NB4 (cell line): Measurements from ENCODE around the gene ENKUR.

Experiments used
- DNase-seq: peaks from one replicate; pipeline ENCODE4 v3.0.0; 2010; ENCODE audit warnings: low read depth
- H3K4me3 ChIP-seq: one replicate; pipeline ENCODE4 v1.5.1; 2011; ENCODE audit warnings: mild to moderate bottlenecking, low read depth, low read length, moderate library complexity
- MYC ChIP-seq: IDR thresholded peaks from 2 replicates; pipeline ENCODE4 v1.6.1; 2011; ENCODE audit warnings: low read depth, low read length
- POLR2A ChIP-seq: IDR thresholded peaks from 2 replicates; pipeline ENCODE4 v1.6.1; 2011; ENCODE audit warnings: mild to moderate bottlenecking; ENCODE audit not compliant: insufficient read length; ENCODE audit errors: extremely low read depth
- TF ChIP-seq, protein P1 (sequence below): IDR thresholded peaks from one replicate; pipeline ENCODE4 v1.5.1; 2012; ENCODE audit warnings: low read depth, low read length
- TF ChIP-seq, protein P2 (sequence below): IDR thresholded peaks from 2 replicates; pipeline ENCODE4 v1.6.1; 2011; ENCODE audit warnings: low read depth, low read length

Gene ENKUR

DNA sequence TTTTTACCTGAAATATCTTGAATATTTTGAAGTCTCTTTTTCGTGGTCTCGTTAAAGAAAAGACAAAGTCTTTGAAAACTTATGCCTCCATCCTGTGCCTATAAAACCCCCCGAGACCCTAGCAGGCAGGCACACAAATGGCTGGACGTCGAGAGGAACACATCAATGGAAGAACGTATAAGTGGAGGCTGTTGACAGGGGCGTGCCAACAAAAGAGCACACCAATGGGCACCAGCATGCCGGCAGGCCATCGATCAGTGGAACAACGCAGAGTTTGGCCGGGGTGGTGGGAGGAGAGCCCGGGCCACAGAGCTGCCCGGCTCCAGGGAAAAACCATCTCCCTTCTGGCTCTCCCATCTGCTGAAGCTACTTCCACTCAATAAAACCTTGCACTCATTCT is 24.7 kb downstream of the ENKUR start:
- TF ChIP-seq MYC: no peak
- no peak for TF ChIP-seq POLR2A
- TF ChIP-seq, protein P1, sequence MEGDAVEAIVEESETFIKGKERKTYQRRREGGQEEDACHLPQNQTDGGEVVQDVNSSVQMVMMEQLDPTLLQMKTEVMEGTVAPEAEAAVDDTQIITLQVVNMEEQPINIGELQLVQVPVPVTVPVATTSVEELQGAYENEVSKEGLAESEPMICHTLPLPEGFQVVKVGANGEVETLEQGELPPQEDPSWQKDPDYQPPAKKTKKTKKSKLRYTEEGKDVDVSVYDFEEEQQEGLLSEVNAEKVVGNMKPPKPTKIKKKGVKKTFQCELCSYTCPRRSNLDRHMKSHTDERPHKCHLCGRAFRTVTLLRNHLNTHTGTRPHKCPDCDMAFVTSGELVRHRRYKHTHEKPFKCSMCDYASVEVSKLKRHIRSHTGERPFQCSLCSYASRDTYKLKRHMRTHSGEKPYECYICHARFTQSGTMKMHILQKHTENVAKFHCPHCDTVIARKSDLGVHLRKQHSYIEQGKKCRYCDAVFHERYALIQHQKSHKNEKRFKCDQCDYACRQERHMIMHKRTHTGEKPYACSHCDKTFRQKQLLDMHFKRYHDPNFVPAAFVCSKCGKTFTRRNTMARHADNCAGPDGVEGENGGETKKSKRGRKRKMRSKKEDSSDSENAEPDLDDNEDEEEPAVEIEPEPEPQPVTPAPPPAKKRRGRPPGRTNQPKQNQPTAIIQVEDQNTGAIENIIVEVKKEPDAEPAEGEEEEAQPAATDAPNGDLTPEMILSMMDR: no peak
- TF ChIP-seq, protein P2, sequence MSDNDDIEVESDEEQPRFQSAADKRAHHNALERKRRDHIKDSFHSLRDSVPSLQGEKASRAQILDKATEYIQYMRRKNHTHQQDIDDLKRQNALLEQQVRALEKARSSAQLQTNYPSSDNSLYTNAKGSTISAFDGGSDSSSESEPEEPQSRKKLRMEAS: no peak
- no peak for DNase-seq
- H3K4me3 ChIP-seq: no peak overlapping the region

DNA sequence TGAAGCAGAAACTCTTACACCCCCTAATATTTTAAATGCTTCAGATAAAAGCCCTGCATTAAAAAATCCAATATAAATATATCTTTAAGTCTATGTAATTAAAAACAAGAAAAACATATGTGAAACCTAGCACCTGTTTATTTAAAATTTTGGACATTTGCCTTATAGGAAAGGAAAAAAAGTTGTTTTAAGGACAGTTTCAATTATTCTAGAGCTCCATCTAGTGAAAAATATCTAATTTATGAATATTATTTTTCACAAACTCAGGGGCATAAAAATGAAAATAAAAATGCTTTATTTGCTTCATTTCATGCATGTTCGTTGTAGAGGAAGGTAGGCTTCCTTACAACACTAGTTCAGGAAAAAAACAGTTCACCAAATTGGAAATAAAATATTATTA is 26.1 kb downstream of the ENKUR start:
- DNase-seq: no peak
- TF ChIP-seq, protein P2: no peak
- no peak for TF ChIP-seq MYC
- no peak for TF ChIP-seq POLR2A
- TF ChIP-seq, protein P1: no peak
- H3K4me3 ChIP-seq: no peak overlapping the region

DNA sequence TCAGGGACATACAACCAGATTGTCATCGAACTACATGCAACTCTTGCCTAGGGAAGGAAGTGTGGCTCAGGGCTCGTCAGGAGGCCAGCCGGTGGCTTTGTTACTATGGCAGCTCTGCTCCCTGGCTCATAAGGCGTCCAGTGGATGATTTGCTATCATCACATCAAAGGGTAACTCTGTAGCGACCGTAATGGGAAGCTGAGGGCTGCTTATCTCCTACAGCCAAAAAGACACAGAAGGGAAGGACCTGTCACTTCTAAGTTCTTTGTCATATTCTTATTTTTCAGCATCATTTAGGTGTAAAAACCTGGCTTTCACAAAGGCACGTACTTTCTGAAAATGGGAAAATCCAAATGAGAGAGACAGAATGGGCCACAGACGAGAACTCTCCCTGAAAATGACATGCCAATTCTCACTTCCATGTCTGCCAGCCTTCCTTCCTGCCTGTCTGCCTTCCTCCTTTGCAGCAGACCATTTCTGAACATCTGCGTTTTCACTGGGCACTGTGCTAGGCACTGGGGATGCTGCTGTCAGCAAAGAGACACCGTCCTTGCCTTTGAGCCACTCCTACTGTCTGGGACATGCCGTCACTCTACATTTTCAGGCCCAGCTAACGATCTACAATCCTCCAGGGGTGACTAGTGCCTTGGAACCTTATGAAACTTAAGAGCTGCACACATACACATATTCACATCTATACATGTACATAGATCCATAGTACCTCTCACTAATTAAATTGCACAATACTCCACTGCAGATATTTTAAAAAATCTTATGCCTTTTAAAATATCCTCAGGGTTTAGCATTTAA is 26.9 kb downstream of the ENKUR start:
- TF ChIP-seq, protein P1: no peak
- TF ChIP-seq MYC (no peak), POLR2A (no peak)
- TF ChIP-seq, protein P2: no peak
- H3K4me3 ChIP-seq: no peak overlapping the region
- no peak for DNase-seq

DNA sequence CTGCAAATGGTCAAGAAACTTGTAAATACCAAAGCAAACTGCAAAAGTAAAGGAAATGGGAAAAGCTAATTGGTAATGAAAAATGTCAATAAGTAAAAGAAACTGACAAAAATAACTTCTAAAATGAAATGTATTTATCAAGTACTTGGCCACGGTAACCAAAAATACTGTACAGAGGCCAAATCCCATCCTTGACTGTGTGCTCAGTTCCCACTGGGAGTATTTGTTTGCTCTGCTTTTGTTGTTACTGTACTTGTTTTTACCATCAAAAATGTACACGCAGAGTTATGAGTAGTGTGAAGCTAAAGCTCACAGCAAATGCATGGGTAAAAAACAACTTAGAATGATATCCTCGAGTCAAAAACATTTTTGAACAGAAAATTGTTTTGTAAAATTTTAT is 31.1 kb downstream of the ENKUR start:
- H3K4me3 ChIP-seq: no peak overlapping the region
- TF ChIP-seq, protein P1: no peak
- no peak for TF ChIP-seq MYC
- no peak for DNase-seq

DNA sequence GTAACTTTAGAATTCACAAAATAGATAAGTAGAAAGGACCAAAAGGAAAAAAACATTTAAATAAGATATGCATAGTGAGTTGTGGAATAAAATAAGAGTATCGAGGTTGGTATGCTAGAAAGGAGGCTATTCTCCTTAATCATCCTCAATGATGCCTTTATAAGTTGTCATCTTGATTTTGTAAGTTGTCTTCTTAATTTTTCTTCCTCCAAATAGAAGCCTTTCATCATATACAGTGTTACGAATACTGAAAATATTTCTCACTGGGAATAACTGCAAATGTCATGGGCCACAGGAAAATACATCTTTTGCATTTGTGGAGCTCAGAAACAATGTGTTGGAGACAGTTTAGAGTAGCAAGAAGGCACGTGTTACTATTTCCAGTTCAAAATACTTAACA is 32.0 kb downstream of the ENKUR start:
- TF ChIP-seq POLR2A: no peak
- no peak for TF ChIP-seq MYC
- TF ChIP-seq, protein P1: no peak
- TF ChIP-seq, protein P2: no peak
- no peak overlapping the region for H3K4me3 ChIP-seq
- no peak for DNase-seq

DNA sequence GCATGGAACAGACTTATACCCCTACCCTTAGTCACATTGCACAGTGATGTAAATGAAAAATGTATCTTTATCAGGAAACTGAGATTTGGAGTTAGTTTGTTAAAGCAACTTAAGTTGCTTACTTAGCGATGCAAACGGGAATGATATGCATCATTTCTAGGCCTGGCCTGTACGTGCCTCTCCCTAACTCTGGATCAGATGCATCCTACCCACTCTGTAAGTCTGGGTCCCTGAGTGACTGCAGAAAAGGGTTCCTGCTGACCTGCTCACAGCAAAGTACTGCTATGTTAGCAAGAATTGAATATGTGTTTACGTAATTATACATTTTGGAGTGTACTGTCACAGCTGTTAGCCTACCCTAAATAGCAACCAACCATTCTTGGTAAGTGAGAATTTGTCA is 32.8 kb downstream of the ENKUR start:
- H3K4me3 ChIP-seq: no peak overlapping the region
- DNase-seq: no peak
- TF ChIP-seq, protein P2: no peak
- TF ChIP-seq, protein P1: no peak
- TF ChIP-seq POLR2A: no peak
- TF ChIP-seq MYC: no peak
